H1 (cell line): ENCODE data around the gene BSPRY. TPM values are rescaled to one million over a fixed set of nuclear protein-coding genes. Genes with fewer than 3 reads are reported as not detected.

Source experiments
- CTCF ChIA-PET: fragments of 300-600 bp; sonication (Branson Sonifier 250); formaldehyde crosslinking; loops from one replicate; lab custom pipeline; 2021; ENCODE audit not compliant: partially characterized antibody; lab: Charles Lee
- POLR2A ChIA-PET: fragments of 300-600 bp; sonication (Branson Sonifier 250); formaldehyde crosslinking; loops from one replicate; lab custom pipeline; 2021; ENCODE audit warnings: inconsistent platforms; ENCODE audit not compliant: partially characterized antibody; lab: Charles Lee
- DNase-seq, 2 experiments: peaks; one replicate each; pipeline versions ENCODE4 v3.0.0 to v3.0.0-alpha.2; 2010 to 2022; ENCODE audit warnings: low spot score in 2 of 2, low read depth in 1 of 2, mixed read lengths in 1 of 2
- FAIRE-seq: peaks from 2 replicates; lab custom pipeline; 2011; peaks lifted over from hg19 to GRCh38; lab: Jason Lieb, UNC
- H2AFZ ChIP-seq: 2 replicates; pipeline ENCODE4 v1.8.1; 2012; ENCODE audit warnings: low read length, inconsistent platforms
- H2AK5ac ChIP-seq: 2 replicates; pipeline ENCODE4 v1.6.1; 2013; ENCODE audit warnings: low read depth, low read length
- H2BK120ac ChIP-seq: replicated peaks from 2 replicates; pipeline ENCODE3; 2013; ENCODE audit warnings: low read depth, low read length, inconsistent platforms
- H2BK12ac ChIP-seq: 2 replicates; pipeline ENCODE4 v1.6.1; 2013; ENCODE audit warnings: low read depth, low read length
- H2BK15ac ChIP-seq: 2 replicates; pipeline ENCODE4 v1.6.1; 2013; ENCODE audit warnings: low read length
- H2BK20ac ChIP-seq: 2 replicates; pipeline ENCODE4 v1.6.1; 2013; ENCODE audit warnings: low read length
- H2BK5ac ChIP-seq: 2 replicates; pipeline ENCODE4 v1.6.1; 2013; ENCODE audit warnings: low read depth, low read length
- H3K14ac ChIP-seq: 2 replicates; pipeline ENCODE4 v1.6.1; 2013; ENCODE audit warnings: inconsistent platforms; ENCODE audit not compliant: insufficient read length
- H3K18ac ChIP-seq: 2 replicates; pipeline ENCODE4 v1.6.1; 2013; ENCODE audit warnings: low read length; ENCODE audit errors: extremely low read depth
- H3K23ac ChIP-seq: 2 replicates; pipeline ENCODE4 v1.6.1; 2013; ENCODE audit warnings: inconsistent platforms; ENCODE audit not compliant: insufficient read length
- H3K23me2 ChIP-seq: 2 replicates; pipeline ENCODE4 v1.6.1; 2013; ENCODE audit warnings: low read depth, low read length
- H3K27ac ChIP-seq: 2 replicates; pipeline ENCODE4 v1.6.1; 2011; ENCODE audit warnings: low read depth, low read length, inconsistent platforms
- H3K27me3 ChIP-seq, 4 experiments: replicated peaks in 1 of 4; 1 replicate in 1 of 4; 2 replicates in 3 of 4; pipeline versions ENCODE4 v1.6.1 to v1.8.1; 2011 to 2013; ENCODE audit warnings: low read length in 3 of 4, mild to moderate bottlenecking in 3 of 4, inconsistent platforms in 2 of 4, mixed read lengths in 2 of 4, moderate library complexity in 1 of 4; ENCODE audit not compliant: control insufficient read depth in 3 of 4, insufficient read depth in 3 of 4; ENCODE audit errors: extremely low read depth in 1 of 4
- H3K36me3 ChIP-seq, 4 experiments: 2 replicates each; pipeline versions ENCODE4 v1.6.1 to v1.8.1; 2011 to 2013; ENCODE audit warnings: mild to moderate bottlenecking in 4 of 4, low read length in 3 of 4, moderate library complexity in 2 of 4, control low read depth in 1 of 4, inconsistent platforms in 1 of 4; ENCODE audit not compliant: insufficient read depth in 4 of 4, control insufficient read depth in 2 of 4
- H3K4ac ChIP-seq: replicated peaks from 2 replicates; pipeline ENCODE3; 2013; ENCODE audit warnings: low read length, low read depth, mixed read lengths, inconsistent platforms; ENCODE audit not compliant: insufficient read length
- H3K4me1 ChIP-seq, 4 experiments: replicated peaks in 1 of 4; 1 replicate in 1 of 4; 2 replicates in 3 of 4; pipeline versions ENCODE4 v1.6.1 to v1.8.1; 2011 to 2013; ENCODE audit warnings: low read length in 3 of 4, inconsistent platforms in 2 of 4, mixed read lengths in 1 of 4; ENCODE audit not compliant: insufficient read depth in 4 of 4, control insufficient read depth in 3 of 4
- H3K4me2 ChIP-seq, 2 experiments: 2 replicates each; pipeline versions ENCODE4 v1.6.1 to v1.8.1; 2011 to 2013; ENCODE audit warnings: low read depth in 2 of 2, low read length in 2 of 2, control low read depth in 1 of 2, inconsistent platforms in 1 of 2, mild to moderate bottlenecking in 1 of 2; ENCODE audit not compliant: insufficient read depth in 1 of 2
- H3K4me3 ChIP-seq, 4 experiments: fragments of 200-600, 300-600 bp in 1 of 4; sonication (generic), shearing (Covaris generic), sonication (Bioruptor Twin) in 1 of 4; 2 replicates each; pipeline versions ENCODE4 v1.5.1 to v1.8.1; 2011 to 2016; ENCODE audit warnings: low read length in 4 of 4, low read depth in 3 of 4, control low read depth in 2 of 4, inconsistent platforms in 2 of 4, mild to moderate bottlenecking in 2 of 4, mixed read lengths in 1 of 4, moderate library complexity in 1 of 4; ENCODE audit not compliant: insufficient read depth in 2 of 4; ENCODE audit errors: extremely low read depth in 1 of 4
- H3K56ac ChIP-seq: replicated peaks from 2 replicates; pipeline ENCODE3; 2013; ENCODE audit warnings: low read depth, mild to moderate bottlenecking, mixed read lengths, low read length, inconsistent platforms; ENCODE audit not compliant: insufficient read length
- H3K79me1 ChIP-seq: 2 replicates; pipeline ENCODE4 v1.6.1; 2013; ENCODE audit warnings: low read depth, low read length, control low read depth
- H3K79me2 ChIP-seq, 2 experiments: 2 replicates each; pipeline versions ENCODE4 v1.6.1 to v1.8.1; 2012 to 2013; ENCODE audit warnings: low read length in 2 of 2, mild to moderate bottlenecking in 2 of 2, inconsistent platforms in 1 of 2; ENCODE audit not compliant: insufficient read depth in 2 of 2, control insufficient read depth in 1 of 2
- H3K9ac ChIP-seq, 4 experiments: replicated peaks in 1 of 4; 1 replicate in 1 of 4; 2 replicates in 3 of 4; pipeline versions ENCODE4 v1.6.1 to v1.8.1; 2011 to 2013; ENCODE audit warnings: low read depth in 3 of 4, low read length in 3 of 4, control low read depth in 2 of 4, mild to moderate bottlenecking in 2 of 4, moderate library complexity in 2 of 4, inconsistent platforms in 1 of 4; ENCODE audit errors: extremely low read depth in 1 of 4
- H3K9me3 ChIP-seq, 2 experiments: 2 replicates each; pipeline versions ENCODE4 v1.6.1 to v1.8.1; 2012 to 2013; ENCODE audit warnings: mild to moderate bottlenecking in 2 of 2, moderate library complexity in 2 of 2, control low read depth in 1 of 2, inconsistent platforms in 1 of 2, low read depth in 1 of 2, low read length in 1 of 2, mixed read lengths in 1 of 2; ENCODE audit not compliant: insufficient read depth in 2 of 2
- H4K20me1 ChIP-seq, 2 experiments: replicated peaks in 1 of 2; 2 replicates each; pipeline versions ENCODE3 to v1.8.1; 2011 to 2013; ENCODE audit warnings: inconsistent platforms in 2 of 2, low read length in 2 of 2, mild to moderate bottlenecking in 1 of 2; ENCODE audit not compliant: insufficient read depth in 2 of 2, control insufficient read depth in 1 of 2
- H4K5ac ChIP-seq: 2 replicates; pipeline ENCODE4 v1.6.1; 2013; ENCODE audit warnings: low read length, low read depth, mixed read lengths, inconsistent platforms; ENCODE audit not compliant: insufficient read length
- H4K8ac ChIP-seq: 2 replicates; pipeline ENCODE4 v1.8.0; 2013; ENCODE audit warnings: mild to moderate bottlenecking, moderate library complexity, low read length, inconsistent platforms; ENCODE audit not compliant: insufficient read depth; ENCODE audit errors: extremely low read depth
- H4K91ac ChIP-seq: replicated peaks from 2 replicates; pipeline ENCODE3; 2013; ENCODE audit warnings: low read length, mixed read lengths, inconsistent platforms; ENCODE audit not compliant: insufficient read length
- ASH2L ChIP-seq: fragments of 200-600, 300-600 bp; sonication (generic); IDR thresholded peaks from one replicate; pipeline ENCODE4 v1.7.1; 2017; ENCODE audit warnings: low read length
- WGBS, 2 experiments: shearing (Covaris generic) in 1 of 2; methylation state at CpG; one replicate each; pipeline versions ENCODE4 v1.1.6 to v1.1.7; 2013 to 2015; ENCODE audit warnings: low lambda C conversion rate in 2 of 2, mixed read lengths in 2 of 2, inconsistent platforms in 1 of 2, low coverage in 1 of 2, missing lambda C conversion rate in 1 of 2; ENCODE audit not compliant: insufficient replicate concordance in 2 of 2, insufficient coverage in 1 of 2, insufficient read length in 1 of 2; ENCODE audit errors: extremely low coverage in 1 of 2, missing lambda C conversion rate in 1 of 2; 5-methylcytosine and 5-hydroxymethylcytosine counted together
- polyA plus RNA-seq, 7 experiments: library from polyadenylated mRNA; depleted of rRNA in 3 of 7; stranded (reverse) in 5 of 7; unstranded in 2 of 7; fragments of >200 nt in 5 of 7; fragments of 200-250 nt in 2 of 7; gene quantifications; 1 replicate in 5 of 7; 2 replicates in 1 of 7; 4 replicates in 1 of 7; pipeline versions ENCODE4 v1.2.1 to v1.2.3, GENCODE V29; 2011 to 2013; ENCODE audit warnings: missing spikeins in 2 of 7, mixed read lengths in 2 of 7
- total RNA-seq: library from RNA; stranded (reverse); fragmentation: NEBNext Ultra II Directional; extraction: Animal tissue kit (Norgen Biotek cat#: 25700); gene quantifications from 2 replicates; pipeline ENCODE4 v1.2.1, GENCODE V29; 2021

Gene BSPRY
- total and polyA plus RNA-seq, 2 of the 8 experiments (the other 6 are each of a cell fraction or from before 2014, with no cell fraction given): 5.5 to 10.9 TPM

DNA sequence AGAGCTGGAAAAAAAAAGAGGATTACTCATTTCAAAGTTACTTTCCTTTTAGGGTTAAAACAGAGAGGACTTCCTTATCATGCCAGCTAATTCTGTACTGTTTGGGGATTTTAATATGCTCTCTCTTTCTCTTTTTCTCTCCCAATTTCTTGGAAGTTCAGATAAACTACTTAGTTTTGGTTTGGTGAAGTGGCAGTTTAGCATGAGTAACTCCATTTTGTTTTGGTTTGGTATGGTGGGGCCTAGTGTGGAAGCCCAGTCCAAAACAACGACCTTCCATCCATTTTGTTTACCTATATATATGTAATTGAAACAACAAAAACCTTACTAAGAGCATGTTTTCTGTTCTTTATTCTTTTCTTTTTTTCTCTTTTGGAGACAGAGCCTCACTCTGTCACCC lies 3.7 kb upstream of the BSPRY start:
- Histone ChIP-seq H3K56ac (no peak overlapping the region), H2BK15ac (no peak overlapping the region), H3K4ac (no peak overlapping the region), H3K9ac (no peak overlapping the region), H4K8ac (no peak overlapping the region), H3K9me3 (no peaks in the 10 kb centered on the region), H3K18ac (no peak overlapping the region), H2AFZ (no peak overlapping the region), H3K27me3 (peaks cover 0 to 15% (median 4%) of the 10 kb centered on the region in 4 experiments; a peak in 5 of 7 replicates), H4K91ac (no peak overlapping the region), H3K79me1 (no peaks in the 10 kb centered on the region), H3K79me2 (no peaks in the 10 kb centered on the region), H3K4me1 (peaks cover 5 to 9% (median 8%) of the 10 kb centered on the region in 4 experiments), H3K36me3 (no peaks in the 10 kb centered on the region), H3K14ac (no peak overlapping the region), H3K27ac (no peak overlapping the region), H3K23me2 (peaks cover 11% of the 10 kb centered on the region; the same call in 1 of the 2 replicates), H3K4me3 (no peak overlapping the region), H2BK5ac (no peak overlapping the region), H2BK12ac (no peak overlapping the region), H2BK120ac (no peak overlapping the region), H2AK5ac (no peak overlapping the region), H2BK20ac (no peak overlapping the region), H4K20me1 (no peaks in the 10 kb centered on the region), H3K23ac (no peak overlapping the region), H4K5ac (no peak overlapping the region), H3K4me2 (no peak overlapping the region)
- DNase-seq (no peak), FAIRE-seq (no peak)
- CTCF ChIA-PET: interaction anchor here (0.7 to 1.8 kb wide), 4 partner anchors 26 to 71 kb away, joined by 3 to 4 read pairs (median 3); partner anchors contain the start of gene CDC26
- no peak for TF ChIP-seq ASH2L
- POLR2A ChIA-PET: interaction anchor here (0.7 kb wide), 1 partner anchor 34 kb away, joined by 3 read pairs; no protein-coding TSS in a partner anchor
- 5% methylated on average over 1 of the region's 1 CpG; no CpG with 5 or more reads in 1 of the 2 experiments for WGBS, 2 experiments
